Neural cell (in vitro differentiated cells): ENCODE results near the gene CBLB. TPM values are rescaled to one million over a fixed set of nuclear protein-coding genes. Genes with fewer than 3 reads are reported as not detected.

ENCODE experiments used
- H2AFZ ChIP-seq: fragments of 200-600, 300-800 bp; sonication (generic), shearing (Covaris generic); 2 replicates; pipeline ENCODE4 v1.6.0; 2014; ENCODE audit warnings: low read depth, mild to moderate bottlenecking, antibody characterized with exemption, low read length, moderate library complexity
- H3F3A ChIP-seq: fragments of 200-600 bp; shearing (Covaris generic); 2 replicates; pipeline ENCODE4 v1.6.1; 2016; ENCODE audit warnings: mild to moderate bottlenecking, moderate library complexity, mixed read lengths, antibody characterized with exemption, low read length; ENCODE audit not compliant: insufficient read depth, poor library complexity, severe bottlenecking
- H3K27ac ChIP-seq: fragments of 200-600, 300-800 bp; sonication (generic), shearing (Covaris generic); 2 replicates; pipeline ENCODE4 v1.5.1; 2014; ENCODE audit warnings: mild to moderate bottlenecking, low read length, moderate library complexity
- H3K27me3 ChIP-seq: fragments of 300-800, 200-600 bp; sonication (generic), shearing (Covaris generic); 2 replicates; pipeline ENCODE4 v1.6.0; 2014; ENCODE audit warnings: mild to moderate bottlenecking, low read depth, low read length, moderate library complexity; ENCODE audit not compliant: insufficient read depth
- H3K36me3 ChIP-seq: fragments of 300-800, 200-600 bp; sonication (generic), shearing (Covaris generic); 2 replicates; pipeline ENCODE4 v1.5.1; 2014; ENCODE audit warnings: mild to moderate bottlenecking, antibody characterized with exemption, low read length, moderate library complexity; ENCODE audit not compliant: insufficient read depth
- H3K4me2 ChIP-seq: fragments of 300-800, 200-600 bp; sonication (generic), shearing (Covaris generic); 2 replicates; pipeline ENCODE4 v1.6.0; 2014; ENCODE audit warnings: mild to moderate bottlenecking, low read length
- H3K4me3 ChIP-seq: fragments of 300-800, 200-600 bp; sonication (generic), shearing (Covaris generic); 2 replicates; pipeline ENCODE4 v1.5.1; 2014; ENCODE audit warnings: mild to moderate bottlenecking, low read length, moderate library complexity
- H3K79me2 ChIP-seq: fragments of 200-600 bp; shearing (Covaris generic); replicated peaks from 2 replicates; pipeline ENCODE4 v1.6.0; 2014; ENCODE audit warnings: mild to moderate bottlenecking, low read length, moderate library complexity; ENCODE audit not compliant: insufficient read depth
- H3K9ac ChIP-seq: fragments of 300-800, 200-600 bp; sonication (generic), shearing (Covaris generic); 2 replicates; pipeline ENCODE4 v1.6.1; 2016; ENCODE audit warnings: mild to moderate bottlenecking, low read length, mixed read lengths
- H3K9me2 ChIP-seq: fragments of 200-600 bp; shearing (Covaris generic); 2 replicates; pipeline ENCODE4 v1.6.1; 2016; ENCODE audit warnings: mild to moderate bottlenecking, low read length, mixed read lengths; ENCODE audit not compliant: insufficient read depth
- H3K9me3 ChIP-seq: fragments of 200-600, 300-800 bp; sonication (generic), shearing (Covaris generic); 2 replicates; pipeline ENCODE4 v1.6.1; 2016; ENCODE audit warnings: mild to moderate bottlenecking, mixed run types, low read length, moderate library complexity, mixed read lengths
- H4K20me1 ChIP-seq: fragments of 200-600 bp; shearing (Covaris generic); 2 replicates; pipeline ENCODE4 v1.6.1; 2016; ENCODE audit warnings: mild to moderate bottlenecking, mixed run types; ENCODE audit not compliant: insufficient read depth
- EP300 ChIP-seq: fragments of 450-650 bp; conservative IDR thresholded peaks from 2 replicates; pipeline ENCODE4 v1.6.1; 2014; ENCODE audit warnings: antibody characterized with exemption, mild to moderate bottlenecking, moderate library complexity; ENCODE audit not compliant: poor library complexity, severe bottlenecking
- EZH2 ChIP-seq: fragments of 200-600, 300-800 bp; shearing (Covaris generic), sonication (generic); IDR thresholded peaks from 2 replicates; pipeline ENCODE4 v1.6.1; 2014; ENCODE audit warnings: antibody characterized with exemption, low read length, borderline replicate concordance, mild to moderate bottlenecking; ENCODE audit not compliant: insufficient read depth, poor library complexity, severe bottlenecking
- MXI1 ChIP-seq: fragments of 450-650 bp; conservative IDR thresholded peaks from 2 replicates; pipeline ENCODE4 v1.6.1; 2014; ENCODE audit warnings: antibody characterized with exemption, mild to moderate bottlenecking; ENCODE audit not compliant: poor library complexity, severe bottlenecking
- POLR2AphosphoS5 ChIP-seq: IDR thresholded peaks from 2 replicates; pipeline ENCODE4 v1.6.1; 2012
- RAD21 ChIP-seq: fragments of 450-650 bp; conservative IDR thresholded peaks from 2 replicates; pipeline ENCODE4 v1.6.1; 2014; ENCODE audit warnings: antibody characterized with exemption, mild to moderate bottlenecking, moderate library complexity
- SMC3 ChIP-seq: fragments of 450-650 bp; conservative IDR thresholded peaks from 2 replicates; pipeline ENCODE4 v1.6.1; 2014; ENCODE audit warnings: antibody characterized with exemption, mild to moderate bottlenecking, moderate library complexity; ENCODE audit not compliant: poor library complexity
- TAF1 ChIP-seq: IDR thresholded peaks from 2 replicates; pipeline ENCODE4 v1.6.1; 2012; ENCODE audit warnings: low read depth
- polyA plus RNA-seq: library from polyadenylated mRNA; depleted of rRNA; stranded (reverse); fragments of >200 nt; gene quantifications from 2 replicates; pipeline ENCODE4 v1.2.3, GENCODE V29; 2014
- TF ChIP-seq, protein P1 (sequence below): fragments of 450-650 bp; IDR thresholded peaks from 2 replicates; pipeline ENCODE4 v1.5.1; 2014; ENCODE audit warnings: antibody characterized with exemption, mild to moderate bottlenecking, moderate library complexity; ENCODE audit not compliant: poor library complexity, severe bottlenecking
- TF ChIP-seq, protein P2 (sequence below): IDR thresholded peaks from 2 replicates; pipeline ENCODE4 v1.6.1; 2012; ENCODE audit warnings: borderline replicate concordance

The CBLB gene
- polyA plus RNA-seq, 1 donor from 2014 or later, result 36.4 TPM

DNA sequence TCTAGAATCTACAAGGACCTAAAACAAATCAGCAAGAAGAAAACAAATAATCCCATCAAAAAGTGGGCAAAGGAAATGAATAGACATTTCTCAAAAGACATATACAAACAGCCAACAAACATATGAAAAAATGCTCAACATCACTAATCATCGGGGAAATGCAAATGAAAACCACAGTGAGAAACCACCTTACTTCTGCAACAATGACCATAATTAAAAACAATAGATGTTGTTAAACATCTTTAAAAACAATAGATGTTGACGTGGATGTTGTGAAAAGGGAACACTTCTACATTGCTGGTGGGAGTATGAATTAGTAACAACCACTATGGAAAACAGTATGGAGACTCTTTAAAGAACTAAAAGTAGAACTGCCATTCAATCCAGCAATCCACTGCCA lies 96.2 kb downstream of the CBLB start:
- H3K9me3 ChIP-seq, result no peaks in the 10 kb centered on the region
- no peaks in the 10 kb centered on the region for H3K9me2 ChIP-seq
- no peaks in the 10 kb centered on the region for H4K20me1 ChIP-seq
- H3K27me3 ChIP-seq, result no peaks in the 10 kb centered on the region
- no peaks in the 10 kb centered on the region for H3F3A ChIP-seq
- H3K27ac ChIP-seq, result no peak overlapping the region
- TF ChIP-seq SMC3, result no peak
- TF ChIP-seq RAD21, result no peak
- TF ChIP-seq EP300, result no peak
- TF ChIP-seq, protein P1, sequence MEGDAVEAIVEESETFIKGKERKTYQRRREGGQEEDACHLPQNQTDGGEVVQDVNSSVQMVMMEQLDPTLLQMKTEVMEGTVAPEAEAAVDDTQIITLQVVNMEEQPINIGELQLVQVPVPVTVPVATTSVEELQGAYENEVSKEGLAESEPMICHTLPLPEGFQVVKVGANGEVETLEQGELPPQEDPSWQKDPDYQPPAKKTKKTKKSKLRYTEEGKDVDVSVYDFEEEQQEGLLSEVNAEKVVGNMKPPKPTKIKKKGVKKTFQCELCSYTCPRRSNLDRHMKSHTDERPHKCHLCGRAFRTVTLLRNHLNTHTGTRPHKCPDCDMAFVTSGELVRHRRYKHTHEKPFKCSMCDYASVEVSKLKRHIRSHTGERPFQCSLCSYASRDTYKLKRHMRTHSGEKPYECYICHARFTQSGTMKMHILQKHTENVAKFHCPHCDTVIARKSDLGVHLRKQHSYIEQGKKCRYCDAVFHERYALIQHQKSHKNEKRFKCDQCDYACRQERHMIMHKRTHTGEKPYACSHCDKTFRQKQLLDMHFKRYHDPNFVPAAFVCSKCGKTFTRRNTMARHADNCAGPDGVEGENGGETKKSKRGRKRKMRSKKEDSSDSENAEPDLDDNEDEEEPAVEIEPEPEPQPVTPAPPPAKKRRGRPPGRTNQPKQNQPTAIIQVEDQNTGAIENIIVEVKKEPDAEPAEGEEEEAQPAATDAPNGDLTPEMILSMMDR, result no peak
- TF ChIP-seq POLR2AphosphoS5, result no peak
- no peak for TF ChIP-seq MXI1
- no peak for TF ChIP-seq TAF1
- no peak for TF ChIP-seq EZH2
- TF ChIP-seq, protein P2, sequence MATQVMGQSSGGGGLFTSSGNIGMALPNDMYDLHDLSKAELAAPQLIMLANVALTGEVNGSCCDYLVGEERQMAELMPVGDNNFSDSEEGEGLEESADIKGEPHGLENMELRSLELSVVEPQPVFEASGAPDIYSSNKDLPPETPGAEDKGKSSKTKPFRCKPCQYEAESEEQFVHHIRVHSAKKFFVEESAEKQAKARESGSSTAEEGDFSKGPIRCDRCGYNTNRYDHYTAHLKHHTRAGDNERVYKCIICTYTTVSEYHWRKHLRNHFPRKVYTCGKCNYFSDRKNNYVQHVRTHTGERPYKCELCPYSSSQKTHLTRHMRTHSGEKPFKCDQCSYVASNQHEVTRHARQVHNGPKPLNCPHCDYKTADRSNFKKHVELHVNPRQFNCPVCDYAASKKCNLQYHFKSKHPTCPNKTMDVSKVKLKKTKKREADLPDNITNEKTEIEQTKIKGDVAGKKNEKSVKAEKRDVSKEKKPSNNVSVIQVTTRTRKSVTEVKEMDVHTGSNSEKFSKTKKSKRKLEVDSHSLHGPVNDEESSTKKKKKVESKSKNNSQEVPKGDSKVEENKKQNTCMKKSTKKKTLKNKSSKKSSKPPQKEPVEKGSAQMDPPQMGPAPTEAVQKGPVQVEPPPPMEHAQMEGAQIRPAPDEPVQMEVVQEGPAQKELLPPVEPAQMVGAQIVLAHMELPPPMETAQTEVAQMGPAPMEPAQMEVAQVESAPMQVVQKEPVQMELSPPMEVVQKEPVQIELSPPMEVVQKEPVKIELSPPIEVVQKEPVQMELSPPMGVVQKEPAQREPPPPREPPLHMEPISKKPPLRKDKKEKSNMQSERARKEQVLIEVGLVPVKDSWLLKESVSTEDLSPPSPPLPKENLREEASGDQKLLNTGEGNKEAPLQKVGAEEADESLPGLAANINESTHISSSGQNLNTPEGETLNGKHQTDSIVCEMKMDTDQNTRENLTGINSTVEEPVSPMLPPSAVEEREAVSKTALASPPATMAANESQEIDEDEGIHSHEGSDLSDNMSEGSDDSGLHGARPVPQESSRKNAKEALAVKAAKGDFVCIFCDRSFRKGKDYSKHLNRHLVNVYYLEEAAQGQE, result no peak
- peaks cover 25% of the 10 kb centered on the region for H3K79me2 ChIP-seq
- H2AFZ ChIP-seq, result no peak overlapping the region
- no peak overlapping the region for H3K9ac ChIP-seq
- no peak overlapping the region for H3K4me2 ChIP-seq
- H3K36me3 ChIP-seq, result no peaks in the 10 kb centered on the region
- no peak overlapping the region for H3K4me3 ChIP-seq

DNA sequence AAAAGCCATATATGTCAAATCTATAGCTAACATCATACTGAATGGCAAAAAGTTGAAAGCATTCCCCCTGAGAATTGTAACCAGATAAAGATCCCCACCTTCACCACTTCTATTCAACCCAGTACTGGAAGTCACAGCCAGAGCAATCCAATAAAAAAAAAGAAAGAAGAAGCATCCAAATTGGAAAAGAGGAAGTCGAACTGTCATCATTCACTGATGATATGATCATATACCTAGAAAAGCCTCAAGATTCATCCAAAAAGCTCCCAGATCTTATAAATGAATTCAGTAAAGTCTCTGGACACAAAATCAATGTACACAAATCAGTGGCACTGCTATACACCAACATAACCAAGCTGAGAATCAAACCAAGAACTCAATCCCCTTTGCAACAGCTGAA lies 97.4 kb downstream of the CBLB start:
- Histone ChIP-seq H3K27ac (no peak overlapping the region), H3K4me2 (no peak overlapping the region), H3K4me3 (no peak overlapping the region), H3F3A (no peaks in the 10 kb centered on the region), H4K20me1 (no peaks in the 10 kb centered on the region), H3K27me3 (no peaks in the 10 kb centered on the region), H3K79me2 (peaks cover 27% of the 10 kb centered on the region), H2AFZ (no peak overlapping the region), H3K9ac (no peak overlapping the region), H3K9me2 (no peaks in the 10 kb centered on the region), H3K36me3 (no peaks in the 10 kb centered on the region), H3K9me3 (no peaks in the 10 kb centered on the region)
- TF ChIP-seq, protein P2, result no peak
- TF ChIP-seq TAF1 (no peak), RAD21 (no peak), POLR2AphosphoS5 (no peak), SMC3 (no peak), MXI1 (no peak), EZH2 (no peak), EP300 (no peak)
- TF ChIP-seq, protein P1, result no peak
